SK-N-SH (cell line): ENCODE measurements around the gene ACOT7. TPM values are rescaled to one million over a fixed set of nuclear protein-coding genes. Genes with fewer than 3 reads are reported as not detected.

ENCODE experiments used
- CHD2 ChIP-seq: fragments of 150-350 bp; IDR thresholded peaks from 2 replicates; pipeline ENCODE4 v1.6.1; 2018; ENCODE audit warnings: low read length; ENCODE audit not compliant: partially characterized antibody
- CTCF ChIP-seq: fragments of 200-600 bp; sonication (generic); IDR thresholded peaks from 2 replicates; pipeline ENCODE4 v1.6.1; 2017; ENCODE audit warnings: antibody characterized with exemption, mild to moderate bottlenecking, moderate library complexity
- EP300 ChIP-seq, 2 experiments: IDR thresholded peaks; 2 replicates each; pipeline versions ENCODE4 v1.4.0 to v1.6.1; 2012; ENCODE audit warnings: borderline replicate concordance in 1 of 2, low read depth in 1 of 2, low read length in 1 of 2
- EZH2phosphoT487 ChIP-seq: fragments of 200-600 bp; sonication (generic); IDR thresholded peaks from 2 replicates; pipeline ENCODE4 v1.6.1; 2017; ENCODE audit warnings: low read depth, mixed run types, mild to moderate bottlenecking, antibody characterized with exemption, moderate library complexity, borderline replicate concordance
- FOSL2 ChIP-seq: IDR thresholded peaks from 2 replicates; pipeline ENCODE4 v1.4.0; 2012; ENCODE audit warnings: low read depth, mild to moderate bottlenecking, moderate library complexity, borderline replicate concordance
- FOXJ3 ChIP-seq: sonication (generic); formaldehyde crosslinking; IDR thresholded peaks from 2 replicates; pipeline ENCODE4 v1.5.1; 2020; ENCODE audit warnings: mild to moderate bottlenecking, missing genetic modification reagents
- GABPA ChIP-seq: IDR thresholded peaks from 2 replicates; pipeline ENCODE4 v1.4.0; 2012; ENCODE audit warnings: low read depth, mild to moderate bottlenecking
- NRF1 ChIP-seq: IDR thresholded peaks from 2 replicates; pipeline ENCODE4 v1.6.1; 2012; ENCODE audit warnings: low read depth, mild to moderate bottlenecking, low read length
- POLR2AphosphoS5 ChIP-seq: IDR thresholded peaks from 2 replicates; pipeline ENCODE4 v1.6.1; 2012; ENCODE audit warnings: low read depth, low read length
- REST ChIP-seq: IDR thresholded peaks from 2 replicates; pipeline ENCODE4 v1.6.1; 2012; ENCODE audit warnings: mild to moderate bottlenecking, low read depth, low read length, moderate library complexity
- RFX5 ChIP-seq: IDR thresholded peaks from 2 replicates; pipeline ENCODE4 v1.6.1; 2012; ENCODE audit warnings: mild to moderate bottlenecking, improper control_type of control experiment, low read length
- RXRA ChIP-seq: IDR thresholded peaks from 2 replicates; pipeline ENCODE4 v1.4.0; 2012; ENCODE audit warnings: low read depth, mild to moderate bottlenecking, borderline replicate concordance
- SMC3 ChIP-seq: IDR thresholded peaks from 2 replicates; pipeline ENCODE4 v1.6.1; 2012; ENCODE audit warnings: low read depth, low read length, improper control_type of control experiment
- TAF1 ChIP-seq: IDR thresholded peaks from 2 replicates; pipeline ENCODE4 v1.6.1; 2012; ENCODE audit warnings: low read depth, mild to moderate bottlenecking, low read length, moderate library complexity, borderline replicate concordance
- TCF12 ChIP-seq: IDR thresholded peaks from 2 replicates; pipeline ENCODE4 v1.4.0; 2012
- USF1 ChIP-seq: IDR thresholded peaks from 2 replicates; pipeline ENCODE4 v1.4.0; 2012; ENCODE audit warnings: low read depth, borderline replicate concordance
- YY1 ChIP-seq: IDR thresholded peaks from 2 replicates; pipeline ENCODE4 v1.4.0; 2012; ENCODE audit warnings: low read depth, mild to moderate bottlenecking
- polyA plus RNA-seq, 3 experiments: library from polyadenylated mRNA; depleted of rRNA; stranded (reverse); fragments of >200 nt; gene quantifications; 2 replicates each; pipeline ENCODE4 v1.2.3, GENCODE V29; 2012
- TF ChIP-seq, protein P1 (sequence below): fragments of 150-350 bp; IDR thresholded peaks from 2 replicates; pipeline ENCODE4 v1.6.1; 2016; ENCODE audit warnings: mild to moderate bottlenecking, low read depth, low read length
- TF ChIP-seq, protein P2 (sequence below): IDR thresholded peaks from 2 replicates; pipeline ENCODE4 v1.4.0; 2012; ENCODE audit warnings: low read depth, borderline replicate concordance
- TF ChIP-seq, protein P3 (sequence below): IDR thresholded peaks from 2 replicates; pipeline ENCODE4 v1.4.0; 2012; ENCODE audit warnings: low read depth

The ACOT7 gene
- polyA plus RNA-seq, 1 of the 3 experiments (the other 2 are of a cell fraction), result 289 TPM

DNA sequence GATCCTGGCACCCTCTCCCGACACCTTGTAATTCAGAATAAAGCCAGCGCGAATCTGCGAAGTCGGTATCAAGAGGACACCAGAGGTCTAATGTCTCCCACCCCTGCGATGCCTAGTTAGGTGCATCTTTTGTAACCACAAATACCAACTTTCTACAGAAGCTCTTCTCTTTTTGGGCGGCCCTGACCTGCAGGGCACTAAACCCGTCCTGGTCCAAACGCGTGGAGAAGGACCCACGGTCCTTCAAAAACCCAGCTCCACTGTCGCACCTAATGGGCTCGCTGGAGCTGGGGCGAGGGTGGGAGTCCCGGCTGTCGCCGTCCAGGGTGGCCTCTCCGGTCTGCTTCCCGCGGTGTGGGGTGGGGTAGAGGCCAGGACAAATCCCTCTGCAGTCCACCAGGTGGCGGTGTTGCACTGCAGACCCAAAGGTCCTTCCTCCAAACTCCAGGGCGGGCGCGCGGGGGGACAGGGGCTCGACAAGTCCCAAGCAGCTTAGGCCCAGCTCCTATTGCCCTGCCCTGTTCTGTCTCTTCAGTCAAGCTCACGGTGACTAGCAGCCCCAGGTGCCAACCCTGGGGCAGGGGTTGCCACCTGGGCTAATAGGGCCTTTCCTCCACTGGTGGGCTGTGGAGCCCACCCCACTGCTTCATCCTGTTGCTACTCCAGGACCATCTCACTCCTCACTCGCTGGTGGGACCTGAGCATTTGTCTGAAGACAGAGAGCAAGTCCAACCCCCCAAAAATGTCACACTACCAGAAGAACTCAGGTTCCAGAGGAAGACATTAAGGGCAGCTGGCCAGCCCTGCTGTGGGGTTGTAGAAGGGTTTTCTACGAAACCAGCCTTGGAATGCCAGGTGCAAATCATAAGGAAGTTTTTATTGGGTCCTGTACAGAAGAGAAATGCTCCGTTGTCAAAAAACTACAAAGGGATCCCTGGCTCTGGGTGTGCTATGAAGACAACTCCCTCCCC, 146.8 kb downstream of the ACOT7 start (continued):
- TF ChIP-seq CTCF (peak; percentile 75), SMC3 (peak; percentile 93), POLR2AphosphoS5 (no peak), RXRA (no peak), FOXJ3 (CRISPR knock-in tag) (no peak), CHD2 (no peak), USF1 (no peak), YY1 (no peak), GABPA (no peak), TCF12 (no peak), REST (peak; percentile 56; the same call in 1 of the 2 replicates), NRF1 (no peak), FOSL2 (no peak), EZH2phosphoT487 (no peak), RFX5 (0 out of 2 replicates have a peak, but pooled peaks have one; percentile 34), TAF1 (no peak), EP300 (IDR thresholded peaks at IDR 0.05; ENCODE audit: borderline replicate concordance in 1 of 2, low read depth in 1 of 2, low read length in 1 of 2) (no peak; a peak in 1 of 4 replicates)
- TF ChIP-seq, protein P1, sequence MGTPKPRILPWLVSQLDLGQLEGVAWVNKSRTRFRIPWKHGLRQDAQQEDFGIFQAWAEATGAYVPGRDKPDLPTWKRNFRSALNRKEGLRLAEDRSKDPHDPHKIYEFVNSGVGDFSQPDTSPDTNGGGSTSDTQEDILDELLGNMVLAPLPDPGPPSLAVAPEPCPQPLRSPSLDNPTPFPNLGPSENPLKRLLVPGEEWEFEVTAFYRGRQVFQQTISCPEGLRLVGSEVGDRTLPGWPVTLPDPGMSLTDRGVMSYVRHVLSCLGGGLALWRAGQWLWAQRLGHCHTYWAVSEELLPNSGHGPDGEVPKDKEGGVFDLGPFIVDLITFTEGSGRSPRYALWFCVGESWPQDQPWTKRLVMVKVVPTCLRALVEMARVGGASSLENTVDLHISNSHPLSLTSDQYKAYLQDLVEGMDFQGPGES, result no peak
- TF ChIP-seq, protein P2, sequence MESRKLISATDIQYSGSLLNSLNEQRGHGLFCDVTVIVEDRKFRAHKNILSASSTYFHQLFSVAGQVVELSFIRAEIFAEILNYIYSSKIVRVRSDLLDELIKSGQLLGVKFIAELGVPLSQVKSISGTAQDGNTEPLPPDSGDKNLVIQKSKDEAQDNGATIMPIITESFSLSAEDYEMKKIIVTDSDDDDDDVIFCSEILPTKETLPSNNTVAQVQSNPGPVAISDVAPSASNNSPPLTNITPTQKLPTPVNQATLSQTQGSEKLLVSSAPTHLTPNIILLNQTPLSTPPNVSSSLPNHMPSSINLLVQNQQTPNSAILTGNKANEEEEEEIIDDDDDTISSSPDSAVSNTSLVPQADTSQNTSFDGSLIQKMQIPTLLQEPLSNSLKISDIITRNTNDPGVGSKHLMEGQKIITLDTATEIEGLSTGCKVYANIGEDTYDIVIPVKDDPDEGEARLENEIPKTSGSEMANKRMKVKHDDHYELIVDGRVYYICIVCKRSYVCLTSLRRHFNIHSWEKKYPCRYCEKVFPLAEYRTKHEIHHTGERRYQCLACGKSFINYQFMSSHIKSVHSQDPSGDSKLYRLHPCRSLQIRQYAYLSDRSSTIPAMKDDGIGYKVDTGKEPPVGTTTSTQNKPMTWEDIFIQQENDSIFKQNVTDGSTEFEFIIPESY, result no peak
- TF ChIP-seq, protein P3, sequence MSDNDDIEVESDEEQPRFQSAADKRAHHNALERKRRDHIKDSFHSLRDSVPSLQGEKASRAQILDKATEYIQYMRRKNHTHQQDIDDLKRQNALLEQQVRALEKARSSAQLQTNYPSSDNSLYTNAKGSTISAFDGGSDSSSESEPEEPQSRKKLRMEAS, result no peak
